Eye (tissue), 1 donor: ENCODE data around the gene CYRIA.

ENCODE experiments used
- DNase-seq: peaks from one replicate; pipeline ENCODE4 v3.0.0-alpha.2; 2015

The CYRIA gene

DNA sequence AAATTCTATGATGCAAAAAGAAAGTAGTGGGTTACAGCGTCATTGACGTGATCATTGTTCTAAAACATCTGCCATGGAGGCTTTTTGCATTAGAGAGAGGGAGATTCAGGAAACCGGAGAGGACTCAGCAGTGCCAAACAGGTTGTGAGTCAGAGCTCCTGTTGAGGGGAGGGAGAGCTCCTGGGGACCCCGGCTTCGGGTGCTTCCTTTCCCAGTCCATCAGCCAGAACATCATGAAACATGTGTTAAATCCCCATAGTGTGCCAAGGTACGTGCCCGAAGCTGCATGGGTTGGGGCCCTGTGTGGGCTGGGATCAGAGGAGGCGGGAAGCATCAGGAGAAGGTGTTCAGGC lies 791 bp upstream of the CYRIA start:
- no peak for DNase-seq

DNA sequence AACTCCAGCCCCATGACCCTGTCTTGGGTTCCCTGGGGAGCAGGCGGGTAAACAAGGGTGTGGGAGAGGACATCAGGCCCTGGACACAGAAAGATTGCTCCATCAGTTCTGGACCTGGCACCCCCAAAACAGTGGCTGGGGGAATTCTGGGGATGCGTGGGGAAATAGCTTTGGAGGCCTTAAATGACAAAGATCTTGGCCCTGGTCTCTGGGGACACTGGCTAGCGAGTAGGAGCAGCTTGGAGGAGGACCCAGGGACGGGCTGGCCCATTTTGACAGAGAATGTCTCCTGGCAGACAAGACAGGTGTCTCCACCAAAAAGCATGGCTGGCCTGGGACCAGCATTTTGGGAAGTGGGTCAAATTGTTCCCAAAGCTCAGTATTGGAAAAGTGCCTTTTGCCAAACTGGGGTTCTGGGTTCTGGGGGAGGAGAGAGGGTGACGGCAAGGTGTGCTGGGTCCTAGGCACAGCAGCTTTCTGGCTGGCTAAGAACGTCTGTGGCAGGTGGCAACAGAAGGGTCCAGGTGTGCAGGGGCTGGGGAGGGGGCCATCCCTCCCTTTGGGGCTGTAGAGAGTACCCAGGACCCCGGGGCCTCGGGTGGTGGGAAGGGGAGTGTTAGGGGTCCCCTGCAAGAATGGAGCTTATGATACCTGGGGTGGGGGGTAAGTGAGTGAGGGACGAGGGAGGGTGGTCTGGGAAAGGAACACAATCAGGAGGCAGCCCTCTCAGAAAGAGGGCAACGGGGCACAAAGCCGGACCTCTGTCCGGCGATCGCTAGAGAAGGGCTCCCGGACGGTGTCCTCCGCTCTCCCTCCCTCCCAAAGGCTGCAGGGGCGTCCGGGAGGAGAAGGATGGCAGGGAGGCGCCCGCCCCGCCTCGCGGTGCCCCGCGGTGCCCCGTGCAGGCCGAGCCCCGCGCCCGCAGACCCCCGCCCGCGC lies 556 bp downstream of the CYRIA start:
- no peak for DNase-seq

GRCh38 chr2:16664052-16664731 lies 1.4 kb downstream of the CYRIA start:
- peak; percentile 79 for DNase-seq

GRCh38 chr2:16663121-16663905 lies 2.3 kb downstream of the CYRIA start:
- no peak for DNase-seq

DNA sequence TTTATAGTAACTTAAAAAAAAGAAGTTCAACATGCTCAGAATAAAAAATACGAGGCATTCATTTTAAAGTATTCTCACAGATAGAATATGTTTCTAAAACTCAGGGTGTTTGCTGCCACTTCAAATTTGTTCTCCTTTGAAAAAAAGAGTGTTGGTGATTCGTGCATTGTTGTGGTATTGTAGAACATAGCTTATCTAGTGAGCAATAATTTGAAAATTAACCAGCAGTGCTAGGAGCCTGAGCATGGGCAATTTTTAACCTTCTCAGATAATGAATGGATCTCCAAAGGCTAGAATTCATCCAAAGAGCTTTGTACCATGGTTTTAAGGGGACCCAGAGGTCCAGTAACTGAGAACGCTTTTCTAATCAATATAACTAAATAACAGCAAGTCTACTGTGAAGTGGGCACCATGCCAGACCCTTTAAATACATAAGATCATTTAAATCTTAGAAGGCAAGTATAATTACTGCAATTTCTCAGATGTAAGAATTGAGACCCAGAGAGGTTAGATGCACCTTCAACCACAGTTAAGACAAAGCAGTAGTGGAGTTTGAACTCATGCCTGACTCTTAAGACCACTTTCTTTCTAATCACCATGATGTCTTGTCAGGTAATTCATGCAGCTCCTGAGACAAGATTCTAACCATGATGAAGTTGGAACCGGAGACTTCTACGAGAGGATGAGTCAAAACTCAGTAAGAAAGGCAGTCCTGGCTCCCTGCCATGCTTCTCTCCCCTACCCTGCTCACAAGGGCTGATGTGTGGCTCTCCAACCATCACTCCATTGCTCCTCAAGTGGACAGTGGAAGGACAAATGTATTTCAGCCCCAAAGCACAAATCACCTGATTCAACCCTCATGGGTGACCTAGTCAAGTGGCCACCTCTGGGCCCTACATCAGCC lies 3.4 kb downstream of the CYRIA start:
- no peak for DNase-seq

DNA sequence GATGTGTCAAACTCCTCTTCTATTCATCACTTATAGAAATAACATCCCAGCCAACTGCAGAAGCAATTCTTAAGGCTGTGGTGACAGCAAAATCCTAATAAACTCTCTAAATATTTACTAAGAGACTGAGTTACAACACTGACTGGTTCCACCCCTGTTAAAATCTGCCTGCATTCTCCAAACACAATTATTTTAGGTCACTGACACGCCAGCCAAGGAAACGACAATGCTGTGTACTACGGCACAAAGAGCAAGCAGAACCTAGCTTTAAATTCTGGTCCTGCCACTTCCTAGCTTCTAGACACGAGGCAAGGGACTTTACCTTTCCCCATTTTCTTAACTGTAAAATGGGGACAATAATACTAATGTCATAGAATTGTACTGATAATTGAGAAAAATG lies 4.1 kb downstream of the CYRIA start:
- DNase-seq = no peak

DNA sequence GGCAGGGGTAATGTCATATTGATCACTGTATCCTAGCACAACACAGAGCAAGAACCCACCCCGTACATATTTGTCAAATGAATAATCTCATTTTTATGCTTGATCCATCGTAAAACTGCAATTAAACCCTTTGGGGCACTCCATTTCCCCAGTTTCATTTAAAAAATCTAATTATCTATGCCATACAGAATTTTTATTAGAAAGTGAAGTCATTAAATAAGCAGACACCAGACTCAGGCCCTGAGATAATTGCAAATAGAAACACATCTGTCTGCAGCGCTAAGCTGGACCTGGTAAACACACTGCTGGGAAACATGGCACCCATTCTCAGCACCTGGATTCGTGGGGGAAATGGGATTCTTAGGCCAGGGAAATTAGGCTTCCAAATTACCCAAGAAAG lies 5.1 kb downstream of the CYRIA start:
- no peak for DNase-seq

DNA sequence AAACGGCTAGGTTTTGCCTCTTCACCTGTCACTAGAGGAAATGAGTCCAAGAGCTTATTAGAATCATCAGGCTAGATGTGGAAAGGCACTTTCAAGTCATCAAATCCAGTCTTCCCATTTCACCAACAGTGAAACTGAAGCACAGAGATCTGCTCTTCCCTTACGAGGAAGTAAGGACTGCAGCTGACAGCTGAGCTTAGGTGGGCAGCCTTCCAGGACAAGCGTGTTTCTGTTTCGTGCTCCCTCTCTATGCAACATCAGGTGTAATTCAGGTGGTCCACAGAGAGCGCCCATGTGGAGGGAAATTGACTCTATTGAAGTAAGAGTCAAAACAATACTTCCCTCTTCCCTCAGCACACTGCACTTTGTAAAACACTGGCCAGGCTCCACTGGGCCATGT lies 5.5 kb downstream of the CYRIA start:
- DNase-seq = no peak

GRCh38 chr2:16658076-16658739 lies 7.4 kb downstream of the CYRIA start:
- DNase-seq = no peak

DNA sequence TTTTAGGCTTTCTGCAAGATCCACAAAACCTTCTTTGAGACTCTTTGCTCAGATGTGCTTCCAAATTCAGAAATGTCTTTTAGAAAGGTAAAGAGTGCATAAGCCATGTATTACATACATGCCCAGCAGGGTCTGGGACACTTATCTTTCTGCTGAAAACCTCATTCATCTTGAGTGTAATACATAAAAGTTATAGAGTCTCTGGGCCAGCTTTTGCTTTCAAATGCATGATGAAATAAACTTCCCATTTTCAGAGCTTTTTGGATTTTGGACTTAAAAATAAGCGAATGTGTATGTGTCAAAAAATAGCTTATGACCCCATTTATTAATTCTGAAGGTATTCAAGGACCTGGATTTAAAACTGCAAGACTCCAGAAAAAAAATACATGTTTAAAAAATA lies 8.0 kb downstream of the CYRIA start:
- no peak for DNase-seq

- no peak for DNase-seq
Measured at GRCh38 chr2:16656784-16657391, 8.7 kb downstream of the CYRIA start.

DNA sequence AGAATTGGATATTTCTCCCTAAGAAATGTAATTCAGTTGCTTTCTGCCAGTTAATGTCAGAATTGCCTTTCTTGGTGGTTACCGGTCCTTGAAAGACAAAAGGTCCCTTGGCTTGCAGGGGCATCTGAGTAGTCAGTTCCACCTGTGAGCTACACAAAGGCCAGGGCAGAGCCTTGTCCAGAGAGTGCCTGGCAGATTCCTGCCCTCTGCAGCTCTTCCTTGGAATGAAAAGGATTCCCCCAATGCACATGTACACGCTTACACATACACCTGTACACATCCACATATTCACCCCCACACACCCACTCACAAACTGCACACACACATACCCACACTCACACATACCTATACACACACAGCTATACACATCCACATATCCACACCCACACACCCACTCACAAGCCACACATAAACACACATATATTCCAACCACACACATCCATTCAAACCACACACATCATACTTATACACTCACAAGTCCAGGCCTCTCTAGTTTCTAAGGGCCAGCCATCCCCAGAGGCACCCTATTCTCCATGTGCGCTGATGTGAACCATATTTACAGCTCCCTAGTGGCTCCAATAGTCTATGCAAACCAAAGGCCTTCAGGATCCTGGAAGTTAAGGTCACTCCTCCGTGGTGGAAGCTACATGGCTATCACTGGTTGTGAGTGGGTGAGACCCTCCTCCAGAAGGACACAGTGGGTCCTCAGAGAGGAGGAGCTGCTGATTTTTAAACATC lies 9.6 kb downstream of the CYRIA start:
- peak; percentile 65 for DNase-seq

DNA sequence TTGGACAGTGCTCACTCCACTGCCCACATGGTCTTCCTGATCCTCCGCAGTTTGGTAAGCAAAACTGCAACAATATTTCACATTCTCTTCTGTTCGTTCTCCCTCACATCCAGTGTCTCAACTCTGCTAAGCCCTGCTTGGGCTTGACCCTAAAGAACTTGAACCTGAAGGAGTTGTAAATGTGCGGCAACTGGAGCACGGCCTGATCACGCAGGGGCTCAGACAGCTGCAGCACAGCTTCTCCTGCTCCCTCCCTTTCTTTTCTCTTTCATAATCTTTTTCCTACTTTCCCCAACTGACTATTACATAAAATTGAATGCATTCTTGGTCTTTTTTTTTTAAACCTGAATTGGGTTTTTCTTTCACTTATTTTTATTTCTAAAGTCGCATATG lies 10.2 kb downstream of the CYRIA start:
- DNase-seq = no peak

DNA sequence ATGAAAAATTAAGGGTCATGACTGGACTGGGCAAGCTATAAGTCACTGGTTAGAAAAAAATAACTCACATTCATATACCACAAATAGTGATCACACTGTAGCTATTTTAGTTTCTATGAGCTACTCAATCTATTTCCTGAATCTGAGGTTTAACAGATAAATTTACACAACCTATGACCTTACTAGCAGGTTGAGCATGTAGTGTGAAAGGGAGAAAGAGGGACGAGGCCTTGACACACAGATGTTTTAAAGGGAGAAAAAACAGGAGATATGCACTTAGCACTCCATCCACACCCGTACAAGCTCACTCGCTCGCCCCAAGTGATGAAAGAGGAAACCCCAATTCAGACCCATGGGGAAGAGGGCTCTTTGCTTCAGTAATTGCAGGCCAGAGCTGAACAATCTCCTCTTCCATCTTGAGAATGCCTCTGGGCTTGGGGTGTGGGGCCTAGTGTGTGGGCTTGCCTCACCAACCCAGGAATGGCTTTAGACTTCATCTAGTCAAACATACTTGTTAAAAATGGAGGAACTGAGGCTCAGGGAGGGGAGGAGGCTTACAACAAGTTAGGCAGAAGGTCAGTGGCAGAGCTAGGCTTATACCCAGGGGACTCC lies 10.7 kb downstream of the CYRIA start:
- DNase-seq = no peak

DNA sequence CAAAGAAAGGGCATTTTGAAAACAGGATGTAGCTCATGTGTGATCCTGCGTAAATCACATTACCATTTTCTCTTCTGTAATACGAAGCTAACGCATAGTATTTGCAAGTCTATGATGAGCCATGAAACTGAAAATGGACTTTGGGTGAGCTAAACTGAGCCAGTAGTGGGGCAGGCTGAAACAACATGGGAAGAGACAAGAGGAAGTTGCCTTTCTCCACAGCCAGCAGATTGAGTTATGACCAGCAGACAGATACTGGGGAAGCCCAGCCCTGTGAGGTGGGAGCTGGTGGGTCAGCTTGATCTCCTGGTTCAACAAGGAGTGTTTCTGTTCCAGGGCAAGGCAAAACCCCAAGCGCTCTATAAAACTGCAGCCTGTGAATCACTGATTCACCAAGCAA lies 11.8 kb downstream of the CYRIA start:
- DNase-seq = no peak

DNA sequence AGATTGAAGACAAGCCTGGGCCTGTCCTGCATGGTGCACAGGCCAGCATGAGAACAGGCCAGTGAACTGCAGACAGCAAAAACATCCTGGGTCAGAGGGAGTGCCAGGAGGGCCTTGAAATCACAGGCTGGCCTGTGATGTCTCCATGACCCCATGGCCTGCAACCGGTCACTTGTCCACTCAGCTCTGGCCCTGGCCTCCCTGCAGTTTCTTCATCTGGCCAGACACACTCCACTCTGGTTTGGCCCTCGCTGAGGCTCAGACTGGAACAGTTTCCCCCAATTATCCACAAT lies 12.6 kb downstream of the CYRIA start:
- DNase-seq = no peak

DNA sequence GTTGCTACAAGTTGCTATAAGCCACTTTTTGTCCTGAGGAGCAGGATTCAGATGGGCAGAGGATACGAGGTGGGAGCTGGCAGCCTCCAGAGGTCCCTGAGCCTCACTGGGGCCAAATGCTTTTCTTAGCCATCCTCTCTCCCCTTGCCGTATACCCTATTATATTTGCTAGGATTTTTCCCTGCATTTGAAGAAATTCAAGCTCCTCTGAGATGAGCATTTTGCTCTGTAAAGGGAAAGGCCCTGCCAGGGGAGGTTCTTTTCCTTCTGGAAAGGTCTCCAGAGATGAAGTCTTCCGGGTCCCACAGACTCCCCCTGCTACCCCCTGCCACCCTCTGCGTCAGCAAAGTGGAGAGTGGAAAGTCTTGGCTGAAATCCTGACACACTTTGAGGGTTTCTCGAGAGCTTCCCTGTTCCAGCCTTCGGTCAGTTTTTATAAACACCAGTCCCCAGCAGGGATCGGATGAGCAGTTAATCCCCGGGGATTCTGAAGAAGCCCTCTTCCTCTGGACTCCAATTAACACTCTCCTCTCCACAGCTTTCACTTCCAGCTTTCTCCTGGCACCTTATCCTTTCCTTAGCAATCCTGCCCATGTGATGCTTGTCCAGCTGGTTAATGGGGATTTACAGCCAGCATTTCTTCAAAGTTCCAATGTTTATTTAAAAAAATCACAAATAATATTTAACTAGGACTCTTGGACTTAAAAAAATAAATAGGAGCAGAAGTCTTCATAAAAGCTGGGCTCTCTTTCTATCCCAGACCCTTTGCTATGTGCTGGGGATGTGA lies 13.1 kb downstream of the CYRIA start:
- no peak for DNase-seq

DNA sequence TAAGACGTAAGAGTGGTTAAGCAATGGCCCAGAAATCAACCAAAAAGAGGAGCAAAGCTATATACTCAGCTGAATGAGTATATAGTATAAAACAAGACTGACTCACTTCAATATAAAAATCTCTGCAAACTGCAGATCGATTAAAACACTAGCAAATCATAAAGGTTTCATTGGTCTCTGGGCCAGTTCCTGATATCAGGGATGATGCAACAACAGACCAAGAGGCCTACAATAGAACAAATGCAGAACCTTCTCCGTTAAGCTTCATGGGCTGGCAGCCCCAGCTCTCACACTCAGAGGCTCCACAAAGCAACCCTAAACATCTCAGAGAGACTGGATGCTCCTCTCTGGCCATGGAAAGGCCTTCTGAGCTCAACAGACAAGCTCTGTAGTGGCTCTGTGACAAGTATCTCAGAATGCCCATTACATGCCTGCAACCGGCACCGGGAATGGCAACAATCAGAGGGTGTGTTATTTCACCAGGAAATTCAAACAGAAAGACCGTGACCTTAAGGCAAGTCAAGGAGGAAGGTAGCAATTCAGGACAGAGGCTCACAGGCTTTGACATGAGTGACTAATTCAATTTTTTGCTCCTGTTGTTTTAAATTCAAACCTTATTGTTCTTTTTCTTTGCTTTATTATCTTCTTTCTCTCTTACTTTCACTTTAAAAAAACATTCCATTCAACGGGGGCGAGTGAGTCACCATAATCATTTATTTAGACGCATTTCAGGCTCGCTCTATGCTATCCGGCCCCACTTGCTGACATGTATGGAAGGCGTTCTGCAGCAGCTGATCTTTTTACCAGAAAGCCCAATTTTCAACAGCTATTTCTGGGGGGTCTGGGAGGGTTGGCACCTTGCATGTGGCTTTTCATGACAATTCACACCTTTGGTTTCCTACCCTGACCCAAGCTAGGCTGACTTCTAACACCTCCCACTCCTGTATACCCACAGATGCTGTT lies 15.1 kb downstream of the CYRIA start:
- no peak for DNase-seq
